OCI-LY7 (cell line): ENCODE results near the gene TBC1D1.

Experiments
- CTCF ChIP-seq: fragments of 200-600 bp; sonication (generic); conservative IDR thresholded peaks from 2 replicates; pipeline ENCODE4 v1.5.1; 2014; ENCODE audit warnings: mild to moderate bottlenecking, antibody characterized with exemption, low read length, moderate library complexity, mixed read lengths
- EZH2phosphoT487 ChIP-seq: fragments of 200-600 bp; sonication (generic); IDR thresholded peaks from 2 replicates; pipeline ENCODE4 v1.6.1; 2018; ENCODE audit warnings: low read depth, borderline replicate concordance, mild to moderate bottlenecking, mixed run types, antibody characterized with exemption, low read length, moderate library complexity, mixed read lengths

DNA sequence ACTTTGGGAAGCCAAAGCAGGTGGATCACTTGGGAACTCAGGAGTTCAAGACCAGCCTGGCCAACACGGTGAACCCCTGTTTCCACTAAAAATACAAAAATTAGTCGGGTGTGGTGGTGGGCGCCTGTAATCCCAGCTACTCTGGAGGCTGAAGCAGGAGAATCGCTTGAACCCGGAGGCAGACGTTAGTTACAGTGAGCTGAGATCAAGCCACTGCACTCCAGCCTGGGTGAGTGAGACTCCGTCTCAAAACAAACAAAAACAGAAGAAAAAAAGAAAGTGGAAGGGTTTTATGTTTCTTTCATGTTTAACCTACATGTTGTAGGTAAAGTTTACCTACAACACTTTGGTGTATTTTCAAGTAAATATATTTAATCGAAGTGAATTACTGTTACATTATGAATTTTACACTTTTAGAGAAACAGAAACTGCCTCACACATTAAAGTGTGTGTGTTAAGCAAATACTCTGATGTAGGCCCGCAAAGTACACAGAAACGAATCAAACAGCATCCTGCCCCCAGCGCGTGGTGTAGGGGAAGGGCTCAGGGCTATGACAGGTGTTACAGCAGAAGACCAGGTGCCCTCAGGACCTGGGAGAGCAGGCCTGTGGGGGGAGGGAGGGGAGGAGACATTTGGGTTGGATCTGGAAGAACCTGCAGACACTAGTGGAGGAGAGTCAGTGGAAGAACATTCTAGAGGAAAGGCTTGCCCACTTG is 108.3 kb downstream of the TBC1D1 start:
- TF ChIP-seq CTCF: no peak
- TF ChIP-seq EZH2phosphoT487: no peak
